ENCODE data around the gene TENT5A.
"Not testable (repeated sequence)": the region's sequence is repeated elsewhere in the genome, so short reads cannot be mapped to it uniquely, and the experiment has no call there.

TENT5A gene

GRCh38 chr6:81741689-81742088, 10.8 kb downstream of the TENT5A start:
- no peak overlapping the region for H3K9ac ChIP-seq (ENCODE audit: insufficient read length)
- TF ChIP-seq EZH2 (IDR thresholded peaks at IDR 0.05) (no peak), POLR2AphosphoS5 (IDR thresholded peaks at IDR 0.05; ENCODE audit: borderline replicate concordance, low read depth, low read length) (no peak), FOXP2 (optimal IDR thresholded peaks at IDR 0.05; ENCODE audit: control extremely low read depth, extremely low read length, insufficient read depth) (no peak)
- H3K9me3 ChIP-seq (ENCODE audit: low read depth, low read length), result no peaks in the 10 kb centered on the region
- H3K36me3 ChIP-seq (ENCODE audit: insufficient read depth, low read length), result peaks cover 9% of the 10 kb centered on the region; the same call in 1 of the 2 replicates
- H3K27ac ChIP-seq, result no peak overlapping the region
- no peak overlapping the region for H3K4me3 ChIP-seq
- no peak for DNase-seq (ENCODE audit: low read depth, low spot score)

GRCh38 chr6:81740591-81740990, 11.9 kb downstream of the TENT5A start:
- not testable (repeated sequence) for H3K4me3 ChIP-seq; H3K27ac ChIP-seq; H3K9ac ChIP-seq (ENCODE audit: insufficient read length); H3K36me3 ChIP-seq (ENCODE audit: insufficient read depth, low read length); DNase-seq (ENCODE audit: low read depth, low spot score); H3K9me3 ChIP-seq (ENCODE audit: low read depth, low read length)

- DNase-seq (ENCODE audit: low read depth, low spot score), result no peak
- no peak overlapping the region for H3K4me3 ChIP-seq
- TF ChIP-seq POLR2AphosphoS5 (IDR thresholded peaks at IDR 0.05; ENCODE audit: borderline replicate concordance, low read depth, low read length), result no peak
- H3K27ac ChIP-seq, result no peak overlapping the region
- no peaks in the 10 kb centered on the region for H3K36me3 ChIP-seq (ENCODE audit: insufficient read depth, low read length)
- H3K9me3 ChIP-seq (ENCODE audit: low read depth, low read length), result no peaks in the 10 kb centered on the region
- no peak overlapping the region for H3K9ac ChIP-seq (ENCODE audit: insufficient read length)
These were observed 13.0 kb downstream of the TENT5A start for GRCh38 chr6:81739230-81740195.

- DNase-seq (ENCODE audit: low read depth, low spot score), result no peak
- Histone ChIP-seq H3K27ac (no peak overlapping the region), H3K9ac (ENCODE audit: insufficient read length) (no peak overlapping the region), H3K9me3 (ENCODE audit: low read depth, low read length) (no peaks in the 10 kb centered on the region), H3K36me3 (ENCODE audit: insufficient read depth, low read length) (no peaks in the 10 kb centered on the region), H3K4me3 (no peak overlapping the region)
- TF ChIP-seq POLR2AphosphoS5 (IDR thresholded peaks at IDR 0.05; ENCODE audit: borderline replicate concordance, low read depth, low read length) (no peak), FOXP2 (optimal IDR thresholded peaks at IDR 0.05; ENCODE audit: control extremely low read depth, extremely low read length, insufficient read depth) (no peak), EZH2 (IDR thresholded peaks at IDR 0.05) (no peak)
These were observed 16.1 kb downstream of the TENT5A start for GRCh38 chr6:81736428-81736827.

GRCh38 chr6:81735756-81736380, 16.6 kb downstream of the TENT5A start:
- no peak for DNase-seq (ENCODE audit: low read depth, low spot score)
- Histone ChIP-seq H3K27ac (no peak overlapping the region), H3K9me3 (ENCODE audit: low read depth, low read length) (no peaks in the 10 kb centered on the region), H3K4me3 (no peak overlapping the region), H3K36me3 (ENCODE audit: insufficient read depth, low read length) (no peaks in the 10 kb centered on the region), H3K9ac (ENCODE audit: insufficient read length) (no peak overlapping the region)
- no peak for TF ChIP-seq EZH2 (IDR thresholded peaks at IDR 0.05)
- no peak for TF ChIP-seq POLR2AphosphoS5 (IDR thresholded peaks at IDR 0.05; ENCODE audit: borderline replicate concordance, low read depth, low read length)
- TF ChIP-seq FOXP2 (optimal IDR thresholded peaks at IDR 0.05; ENCODE audit: control extremely low read depth, extremely low read length, insufficient read depth), result no peak

GRCh38 chr6:81734500-81735150, 17.9 kb downstream of the TENT5A start:
- Histone ChIP-seq H3K4me3 (no peak overlapping the region), H3K9ac (ENCODE audit: insufficient read length) (no peak overlapping the region), H3K9me3 (ENCODE audit: low read depth, low read length) (no peaks in the 10 kb centered on the region), H3K36me3 (ENCODE audit: insufficient read depth, low read length) (no peaks in the 10 kb centered on the region), H3K27ac (no peak overlapping the region)
- no peak for DNase-seq (ENCODE audit: low read depth, low spot score)
- TF ChIP-seq EZH2 (IDR thresholded peaks at IDR 0.05) (no peak), POLR2AphosphoS5 (IDR thresholded peaks at IDR 0.05; ENCODE audit: borderline replicate concordance, low read depth, low read length) (no peak), FOXP2 (optimal IDR thresholded peaks at IDR 0.05; ENCODE audit: control extremely low read depth, extremely low read length, insufficient read depth) (no peak)

- DNase-seq (ENCODE audit: low read depth, low spot score), result no peak
- no peak for TF ChIP-seq FOXP2 (optimal IDR thresholded peaks at IDR 0.05; ENCODE audit: control extremely low read depth, extremely low read length, insufficient read depth)
- TF ChIP-seq POLR2AphosphoS5 (IDR thresholded peaks at IDR 0.05; ENCODE audit: borderline replicate concordance, low read depth, low read length), result no peak
- no peak for TF ChIP-seq EZH2 (IDR thresholded peaks at IDR 0.05)
- Histone ChIP-seq H3K36me3 (ENCODE audit: insufficient read depth, low read length) (no peaks in the 10 kb centered on the region), H3K27ac (no peak overlapping the region), H3K9ac (ENCODE audit: insufficient read length) (no peak overlapping the region), H3K4me3 (no peak overlapping the region), H3K9me3 (ENCODE audit: low read depth, low read length) (no peaks in the 10 kb centered on the region)
These were observed 18.4 kb downstream of the TENT5A start for GRCh38 chr6:81734081-81734480.

GRCh38 chr6:81731814-81732213, 20.7 kb downstream of the TENT5A start:
- TF ChIP-seq EZH2 (IDR thresholded peaks at IDR 0.05) (no peak), POLR2AphosphoS5 (IDR thresholded peaks at IDR 0.05; ENCODE audit: borderline replicate concordance, low read depth, low read length) (no peak), FOXP2 (optimal IDR thresholded peaks at IDR 0.05; ENCODE audit: control extremely low read depth, extremely low read length, insufficient read depth) (no peak)
- H3K4me3 ChIP-seq, result no peak overlapping the region
- no peak for DNase-seq (ENCODE audit: low read depth, low spot score)

More at GRCh38 chr6:81731814-81732213, 20.7 kb downstream of the TENT5A start:
- Histone ChIP-seq H3K27ac (no peak overlapping the region), H3K9me3 (ENCODE audit: low read depth, low read length) (no peaks in the 10 kb centered on the region), H3K36me3 (ENCODE audit: insufficient read depth, low read length) (no peaks in the 10 kb centered on the region), H3K9ac (ENCODE audit: insufficient read length) (no peak overlapping the region)

Data from SK-N-MC (cell line).